Measurements from ENCODE around the gene TTC28. TPM values are rescaled to one million over a fixed set of nuclear protein-coding genes. Genes with fewer than 3 reads are reported as not detected.

The TTC28 gene
- total RNA-seq, 1 donor from 2014 or later: 65.4 TPM

GRCh38 chr22:28435140-28435768 lies 244.4 kb downstream of the TTC28 start:
- no peak for DNase-seq (ENCODE audit: low read depth, low spot score)
- Mint-ChIP-seq H3K27me3 (ENCODE audit: low read depth) (no peaks in the 10 kb centered on the region), H3K36me3 (ENCODE audit: low read depth) (no peaks in the 10 kb centered on the region), H3K9me3 (no peaks in the 10 kb centered on the region), H3K4me1 (peaks cover 14% of the 10 kb centered on the region), H3K27ac (ENCODE audit: unreplicated experiment) (no peak overlapping the region), H3K4me3 (no peak overlapping the region)
- no peak for TF ChIP-seq CTCF (conservative IDR thresholded peaks at IDR 0.05)

GRCh38 chr22:28430466-28431025 lies 249.1 kb downstream of the TTC28 start:
- H3K27me3 Mint-ChIP-seq (ENCODE audit: low read depth): no peaks in the 10 kb centered on the region
- H3K4me3 Mint-ChIP-seq: no peak overlapping the region
- peaks cover 2% of the 10 kb centered on the region for H3K36me3 Mint-ChIP-seq (ENCODE audit: low read depth)
- peaks cover 2% of the 10 kb centered on the region for H3K9me3 Mint-ChIP-seq
- no peak overlapping the region for H3K27ac Mint-ChIP-seq (ENCODE audit: unreplicated experiment)
- no peak for TF ChIP-seq CTCF (conservative IDR thresholded peaks at IDR 0.05)
- peaks cover 24% of the 10 kb centered on the region for H3K4me1 Mint-ChIP-seq
- no peak for DNase-seq (ENCODE audit: low read depth, low spot score)

GRCh38 chr22:28429711-28430110 lies 249.9 kb downstream of the TTC28 start:
- no peak overlapping the region for H3K27ac Mint-ChIP-seq (ENCODE audit: unreplicated experiment)
- peaks cover 30% of the 10 kb centered on the region for H3K4me1 Mint-ChIP-seq
- H3K36me3 Mint-ChIP-seq (ENCODE audit: low read depth): peaks cover 2% of the 10 kb centered on the region
- no peaks in the 10 kb centered on the region for H3K27me3 Mint-ChIP-seq (ENCODE audit: low read depth)
- H3K4me3 Mint-ChIP-seq: no peak overlapping the region
- peaks cover 2% of the 10 kb centered on the region for H3K9me3 Mint-ChIP-seq
- DNase-seq (ENCODE audit: low read depth, low spot score): no peak
- TF ChIP-seq CTCF (conservative IDR thresholded peaks at IDR 0.05): no peak

GRCh38 chr22:28428271-28428670 lies 251.4 kb downstream of the TTC28 start:
- Mint-ChIP-seq H3K27me3 (ENCODE audit: low read depth) (no peaks in the 10 kb centered on the region), H3K27ac (ENCODE audit: unreplicated experiment) (no peak overlapping the region), H3K36me3 (ENCODE audit: low read depth) (peaks cover 2% of the 10 kb centered on the region), H3K9me3 (peaks cover 2% of the 10 kb centered on the region), H3K4me1 (peaks cover 30% of the 10 kb centered on the region), H3K4me3 (no peak overlapping the region)
- TF ChIP-seq CTCF (conservative IDR thresholded peaks at IDR 0.05): no peak
- no peak for DNase-seq (ENCODE audit: low read depth, low spot score)

GRCh38 chr22:28426346-28427132 lies 253.1 kb downstream of the TTC28 start:
- Mint-ChIP-seq H3K27ac (ENCODE audit: unreplicated experiment) (no peak overlapping the region), H3K4me1 (peaks cover 30% of the 10 kb centered on the region), H3K4me3 (no peak overlapping the region), H3K9me3 (peaks cover 2% of the 10 kb centered on the region), H3K36me3 (ENCODE audit: low read depth) (peaks cover 2% of the 10 kb centered on the region), H3K27me3 (ENCODE audit: low read depth) (no peaks in the 10 kb centered on the region)
- TF ChIP-seq CTCF (conservative IDR thresholded peaks at IDR 0.05): no peak
- DNase-seq (ENCODE audit: low read depth, low spot score): no peak
